ENCODE data around the gene CASKIN2.
"Not testable (repeated sequence)": the region's sequence is repeated elsewhere in the genome, so short reads cannot be mapped to it uniquely, and the experiment has no call there.

CASKIN2 gene

GRCh38 chr17:75488693-75489510, 26.4 kb downstream of the CASKIN2 start:
- no peak for DNase-seq

GRCh38 chr17:75487351-75488070, 27.8 kb downstream of the CASKIN2 start:
- no peak for DNase-seq

GRCh38 chr17:75486951-75487350, 28.4 kb downstream of the CASKIN2 start:
- no peak for DNase-seq

GRCh38 chr17:75486151-75486550, 29.2 kb downstream of the CASKIN2 start:
- DNase-seq: no peak

DNA sequence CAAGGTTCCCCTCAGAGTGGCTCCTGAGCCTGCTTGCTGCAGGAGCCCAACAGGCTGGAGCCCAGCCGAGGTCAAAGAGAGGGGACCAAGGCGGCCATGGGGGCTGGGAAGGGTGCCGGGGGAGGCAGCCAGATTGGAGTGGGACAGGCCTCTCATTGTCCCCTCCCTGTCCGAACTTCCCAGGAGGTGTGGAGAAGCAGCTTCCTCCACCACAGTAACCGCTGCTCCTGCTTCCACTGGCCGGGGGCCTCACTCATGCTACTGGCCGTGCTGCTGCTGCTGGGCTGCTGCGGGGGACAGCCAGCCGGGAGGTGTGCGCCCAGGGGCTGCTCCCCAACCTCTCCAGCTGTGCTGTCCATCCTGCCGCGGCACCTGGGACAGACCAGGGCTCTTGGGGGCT, 29.6 kb downstream of the CASKIN2 start:
- DNase-seq: no peak

GRCh38 chr17:75482098-75482942, 33.0 kb downstream of the CASKIN2 start:
- no peak for DNase-seq

DNA sequence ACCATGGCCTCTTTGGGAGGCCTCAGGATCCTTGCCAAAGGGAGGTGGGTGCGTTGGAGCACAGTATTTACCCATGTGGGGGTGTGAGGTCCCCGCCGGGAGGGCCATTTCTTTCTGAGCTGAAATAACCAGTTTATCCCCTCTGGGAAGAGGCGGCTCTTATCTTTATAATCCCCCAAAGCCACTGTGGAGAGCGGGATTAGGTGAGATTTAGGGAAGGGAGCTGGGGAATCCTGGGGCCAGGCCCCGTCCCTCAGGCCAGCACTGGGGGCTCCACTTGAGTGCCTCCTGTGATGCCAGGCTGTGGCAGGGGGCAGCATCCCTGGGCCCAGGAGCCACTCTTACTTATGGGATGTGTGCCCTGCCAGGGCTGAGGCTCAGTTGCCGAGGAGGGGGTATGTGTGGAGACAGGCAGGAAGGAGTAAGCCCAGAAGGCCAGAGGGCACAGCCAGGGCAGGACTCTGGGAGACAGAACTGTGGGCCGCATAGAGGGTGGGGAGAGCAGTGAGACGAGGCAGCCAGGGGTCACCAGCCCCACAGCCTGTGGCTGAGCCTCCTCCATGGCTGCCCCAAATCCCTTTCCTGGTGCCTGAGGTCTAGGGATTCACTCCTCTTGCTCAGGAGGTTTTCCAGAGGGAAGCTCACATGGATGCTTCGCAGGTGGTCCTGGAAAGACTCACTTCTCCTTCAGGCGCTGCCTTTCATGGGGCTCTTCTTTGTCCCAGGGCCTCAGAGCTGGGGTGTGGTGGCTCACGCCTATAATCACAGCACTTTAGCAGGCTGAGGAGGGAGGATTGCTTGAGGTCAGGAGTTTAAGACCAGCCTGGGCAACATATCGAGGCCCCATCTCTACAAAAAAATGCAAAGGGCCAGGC, 33.9 kb downstream of the CASKIN2 start:
- no peak for DNase-seq

- no peak for DNase-seq
These were observed 35.1 kb downstream of the CASKIN2 start for GRCh38 chr17:75480281-75480680.

- no peak for DNase-seq
These were observed 36.8 kb downstream of the CASKIN2 start for GRCh38 chr17:75478508-75478907.

GRCh38 chr17:75477490-75477862, 37.9 kb downstream of the CASKIN2 start:
- DNase-seq: not testable (repeated sequence)

- no peak for DNase-seq
These were observed 38.4 kb downstream of the CASKIN2 start for GRCh38 chr17:75476752-75477489.

DNA sequence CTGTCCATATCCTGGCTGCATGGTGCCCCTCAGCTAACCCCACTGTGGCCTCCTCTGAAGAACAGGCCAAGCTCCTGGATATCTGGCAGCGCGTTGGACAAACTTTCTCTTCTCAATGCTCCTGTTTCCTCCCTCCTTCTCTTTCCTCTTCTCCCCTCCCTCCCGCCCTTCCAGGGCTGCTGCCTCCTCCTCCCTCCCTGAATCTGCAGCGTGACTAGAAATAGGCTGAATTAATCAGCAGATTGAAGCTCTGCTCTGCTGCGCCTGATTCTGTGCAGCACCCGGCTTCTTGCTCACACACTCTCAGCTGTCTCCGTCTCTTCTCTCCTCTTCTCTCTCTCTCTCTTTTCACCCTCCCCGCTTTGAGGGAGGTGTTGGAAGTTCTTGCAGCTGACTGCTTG, 39.1 kb downstream of the CASKIN2 start:
- DNase-seq: no peak

DNA sequence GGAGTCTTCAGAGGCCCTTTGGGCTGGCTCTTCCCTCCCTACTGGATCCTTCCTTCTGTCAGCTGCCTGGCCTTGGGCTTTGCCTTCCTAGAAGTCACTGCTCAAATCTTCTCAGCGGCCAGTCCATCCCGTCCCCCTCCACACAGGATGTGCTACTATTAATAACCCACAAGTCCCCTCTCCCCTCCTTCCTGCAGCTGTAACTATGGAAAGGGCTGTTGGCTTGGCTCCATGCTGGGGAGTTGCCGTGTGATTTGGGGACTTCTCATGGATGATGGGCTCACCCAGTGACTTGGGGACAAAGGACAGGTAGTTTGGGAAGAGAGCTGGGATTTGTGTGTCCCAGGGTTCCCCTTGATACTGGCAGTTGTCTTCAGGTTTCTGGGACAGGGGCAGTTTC, 39.5 kb downstream of the CASKIN2 start:
- DNase-seq: no peak

GRCh38 chr17:75475144-75475835, 40.0 kb downstream of the CASKIN2 start:
- DNase-seq: no peak

DNA sequence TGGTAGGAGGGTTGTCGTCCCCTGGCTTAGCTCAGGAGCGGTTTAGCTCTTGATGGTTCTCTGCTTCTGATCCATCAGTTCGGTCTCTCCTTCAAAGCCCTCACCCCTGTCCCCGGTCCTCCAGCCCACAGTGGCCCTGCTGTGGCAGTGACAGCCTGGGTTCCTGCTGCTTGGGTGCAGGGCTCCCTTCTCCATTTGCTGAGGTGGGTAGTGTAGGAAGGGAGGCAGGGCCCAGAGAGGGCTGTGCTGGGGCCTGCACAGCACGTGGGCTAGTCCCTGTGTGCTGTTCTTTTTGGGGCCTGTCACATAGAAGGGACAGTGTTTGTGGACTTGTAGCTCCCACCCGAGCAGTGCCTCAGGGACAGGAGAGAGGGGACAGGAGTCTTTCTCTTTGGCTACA, 40.6 kb downstream of the CASKIN2 start:
- no peak for DNase-seq

DNA sequence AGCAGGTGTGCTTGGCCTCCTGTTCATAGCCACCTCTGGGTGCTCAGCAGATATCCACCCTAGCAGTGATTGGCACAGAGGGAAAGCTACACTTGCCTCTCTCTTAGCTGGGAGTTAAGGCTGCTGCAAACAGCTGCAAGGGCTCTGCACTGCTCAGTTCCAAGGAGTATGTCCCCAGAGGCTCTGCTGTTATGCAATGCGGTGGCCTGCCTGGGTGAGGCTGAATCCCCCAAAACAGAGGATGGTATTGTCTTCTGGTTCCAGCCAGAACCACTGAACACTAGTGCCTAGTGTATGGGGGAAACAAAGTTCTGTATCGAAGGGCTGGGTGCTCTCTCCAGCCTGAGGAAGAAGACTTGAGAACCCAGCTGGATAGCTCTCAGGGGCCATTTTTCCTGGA, 42.1 kb downstream of the CASKIN2 start:
- DNase-seq: no peak

GRCh38 chr17:75472119-75472518, 43.2 kb downstream of the CASKIN2 start:
- peak; percentile 73 for DNase-seq

GRCh38 chr17:75471207-75471606, 44.1 kb downstream of the CASKIN2 start:
- no peak for DNase-seq

GRCh38 chr17:75468779-75469373, 46.5 kb downstream of the CASKIN2 start:
- no peak for DNase-seq

GRCh38 chr17:75468291-75468754, 47.0 kb downstream of the CASKIN2 start:
- DNase-seq: no peak

GRCh38 chr17:75465039-75465438, 50.3 kb downstream of the CASKIN2 start:
- no peak for DNase-seq

All from NCI-H774 (cell line).